Choroid plexus epithelial cell (primary cell): ENCODE data around the gene PLCG2.
"Not testable (repeated sequence)": the region's sequence is repeated elsewhere in the genome, so short reads cannot be mapped to it uniquely, and the experiment has no call there.

Experiments used
- DNase-seq: peaks from one replicate; pipeline ENCODE4 v3.0.0-alpha.2; 2010; ENCODE audit warnings: low read depth
- H3K4me3 ChIP-seq: 2 replicates; pipeline ENCODE4 v1.5.1; 2011; ENCODE audit warnings: low read depth, mild to moderate bottlenecking, control low read depth, low read length, moderate library complexity
- TF ChIP-seq, protein P1 (sequence below): conservative IDR thresholded peaks from 2 replicates; pipeline ENCODE4 v1.5.1; 2011; ENCODE audit warnings: low read depth, mild to moderate bottlenecking, control low read depth, inconsistent platforms, low read length, moderate library complexity

PLCG2 gene

DNA sequence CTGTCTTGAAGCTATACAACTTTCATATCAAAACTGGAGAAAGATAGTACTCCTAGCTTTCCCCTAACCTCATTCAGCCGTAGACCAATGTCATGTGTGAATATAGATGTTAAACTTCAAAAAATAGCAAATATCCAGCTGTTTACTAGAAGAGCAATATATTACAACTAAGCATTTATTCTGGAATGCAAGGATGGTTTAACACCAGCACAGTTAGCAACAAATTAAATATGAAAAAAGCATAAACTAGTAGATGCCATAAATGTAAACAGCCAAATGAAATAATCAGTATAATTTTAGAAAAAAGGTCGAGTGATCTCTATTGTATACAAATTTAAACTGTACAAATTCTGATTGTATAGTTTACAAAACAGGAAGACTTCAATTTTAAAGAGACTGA is 172.5 kb downstream of the PLCG2 start:
- TF ChIP-seq, protein P1, sequence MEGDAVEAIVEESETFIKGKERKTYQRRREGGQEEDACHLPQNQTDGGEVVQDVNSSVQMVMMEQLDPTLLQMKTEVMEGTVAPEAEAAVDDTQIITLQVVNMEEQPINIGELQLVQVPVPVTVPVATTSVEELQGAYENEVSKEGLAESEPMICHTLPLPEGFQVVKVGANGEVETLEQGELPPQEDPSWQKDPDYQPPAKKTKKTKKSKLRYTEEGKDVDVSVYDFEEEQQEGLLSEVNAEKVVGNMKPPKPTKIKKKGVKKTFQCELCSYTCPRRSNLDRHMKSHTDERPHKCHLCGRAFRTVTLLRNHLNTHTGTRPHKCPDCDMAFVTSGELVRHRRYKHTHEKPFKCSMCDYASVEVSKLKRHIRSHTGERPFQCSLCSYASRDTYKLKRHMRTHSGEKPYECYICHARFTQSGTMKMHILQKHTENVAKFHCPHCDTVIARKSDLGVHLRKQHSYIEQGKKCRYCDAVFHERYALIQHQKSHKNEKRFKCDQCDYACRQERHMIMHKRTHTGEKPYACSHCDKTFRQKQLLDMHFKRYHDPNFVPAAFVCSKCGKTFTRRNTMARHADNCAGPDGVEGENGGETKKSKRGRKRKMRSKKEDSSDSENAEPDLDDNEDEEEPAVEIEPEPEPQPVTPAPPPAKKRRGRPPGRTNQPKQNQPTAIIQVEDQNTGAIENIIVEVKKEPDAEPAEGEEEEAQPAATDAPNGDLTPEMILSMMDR: no peak
- H3K4me3 ChIP-seq: no peak overlapping the region
- DNase-seq: no peak

DNA sequence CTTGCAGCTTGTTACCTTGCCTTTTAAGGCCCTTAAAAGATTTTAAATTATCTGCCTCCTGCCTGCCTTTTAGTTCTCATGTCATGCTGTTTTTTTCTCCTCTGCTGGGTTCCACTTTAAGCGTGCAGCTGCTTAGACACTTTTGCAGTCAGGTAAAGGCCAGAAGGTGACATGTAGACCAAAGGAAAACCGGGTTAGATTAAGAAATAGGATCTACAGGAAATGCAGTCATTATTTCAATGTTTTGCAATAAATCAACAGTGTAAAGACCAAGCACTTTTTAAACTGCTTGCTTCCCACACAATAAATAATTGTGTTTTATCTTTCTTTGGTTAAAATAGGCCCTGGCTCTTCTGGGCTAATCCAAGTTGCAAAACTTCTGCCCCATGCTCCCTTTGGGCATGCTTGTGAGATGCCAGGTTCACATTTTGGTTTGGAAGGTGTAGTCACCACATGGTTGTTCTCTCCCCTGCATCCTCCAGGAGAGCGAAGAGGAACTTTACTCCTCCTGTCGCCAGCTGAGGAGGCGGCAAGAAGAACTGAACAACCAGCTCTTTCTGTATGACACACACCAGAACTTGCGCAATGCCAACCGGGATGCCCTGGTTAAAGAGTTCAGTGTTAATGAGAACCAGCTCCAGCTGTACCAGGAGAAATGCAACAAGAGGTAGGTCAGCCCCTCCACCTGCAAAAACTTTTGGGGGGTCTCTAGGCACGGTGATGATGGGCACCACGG is 177.3 kb downstream of the PLCG2 start:
- H3K4me3 ChIP-seq: no peak overlapping the region
- TF ChIP-seq, protein P1: no peak
- peak; percentile 21 for DNase-seq

DNA sequence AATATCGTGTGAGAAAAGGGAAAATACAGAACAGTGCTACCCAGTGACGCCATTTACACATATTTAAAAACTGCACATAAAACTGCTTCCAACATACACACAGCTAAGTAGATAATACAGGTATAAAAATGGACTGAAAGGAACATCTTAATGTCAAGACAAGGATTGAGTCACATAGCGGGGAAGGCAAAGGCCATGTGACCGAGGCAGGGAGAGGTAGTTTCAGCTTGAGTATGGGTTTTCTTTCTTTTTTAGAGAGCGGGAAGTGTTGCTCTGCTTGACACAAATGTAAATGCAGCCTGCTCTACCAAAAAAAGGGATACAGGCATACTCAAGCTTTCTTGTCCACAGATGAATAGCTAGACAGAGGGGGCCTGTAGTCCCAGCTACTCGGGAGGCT is 185.7 kb downstream of the PLCG2 start:
- no peak for DNase-seq
- H3K4me3 ChIP-seq: no peak overlapping the region
- TF ChIP-seq, protein P1: no peak

DNA sequence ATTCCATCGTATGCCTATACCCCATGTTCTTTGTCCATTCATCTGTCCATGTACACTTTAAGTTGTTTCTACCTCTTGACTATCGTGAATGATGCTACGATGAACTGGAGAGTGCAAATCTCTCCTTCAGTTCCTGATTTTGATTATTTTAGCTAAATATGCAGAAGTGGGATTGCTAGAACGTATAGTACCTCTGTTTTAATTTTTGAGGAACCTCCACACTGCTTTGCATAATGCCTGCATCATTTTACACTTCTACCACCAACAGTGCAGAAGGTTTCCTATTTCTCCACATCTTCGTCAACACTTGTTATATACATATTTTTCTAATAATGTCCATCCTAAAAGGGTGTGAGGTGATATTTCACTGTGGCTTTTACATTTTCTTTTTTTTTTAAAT is 188.3 kb downstream of the PLCG2 start:
- no peak for DNase-seq
- TF ChIP-seq, protein P1: no peak
- H3K4me3 ChIP-seq: no peak overlapping the region

DNA sequence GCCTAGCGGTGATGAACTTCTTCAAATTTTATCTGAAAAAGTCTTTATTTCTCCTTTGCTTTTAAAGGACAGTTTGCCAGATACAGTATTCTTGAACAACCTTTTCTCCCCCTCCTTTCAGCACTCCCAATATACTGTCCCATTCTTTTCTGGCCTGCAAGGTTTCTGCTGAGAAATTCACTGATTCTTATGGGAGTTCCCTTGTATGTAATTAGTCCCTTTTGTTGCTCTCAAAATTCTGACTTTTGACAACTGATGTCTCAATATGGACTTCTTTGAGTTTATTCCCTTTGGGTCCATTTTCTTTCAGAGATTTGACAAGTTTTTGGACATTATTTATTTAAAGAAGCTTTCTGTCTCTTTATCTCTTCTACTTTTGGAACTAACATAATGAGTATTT is 192.8 kb downstream of the PLCG2 start:
- DNase-seq: no peak
- H3K4me3 ChIP-seq: no peak overlapping the region
- TF ChIP-seq, protein P1: no peak

DNA sequence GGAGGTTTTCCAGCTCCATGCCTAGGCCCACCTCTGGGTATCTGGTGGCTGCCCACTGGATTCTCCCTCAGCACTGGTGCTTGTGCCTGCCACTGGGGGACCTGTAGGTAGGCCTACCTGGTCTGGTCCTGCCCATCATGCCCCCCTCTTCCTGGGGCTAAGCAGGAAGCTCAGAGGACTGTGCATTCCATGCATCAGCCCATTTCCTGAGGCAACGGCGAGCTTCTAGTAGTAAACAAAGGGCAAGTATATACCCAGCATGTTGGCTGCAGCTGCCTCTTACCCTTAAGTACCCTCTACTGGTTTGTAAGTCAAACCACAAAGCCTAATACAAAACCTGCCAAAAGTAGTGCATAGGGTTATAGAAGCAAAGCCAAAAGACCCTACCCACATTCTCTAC is 194.6 kb downstream of the PLCG2 start:
- H3K4me3 ChIP-seq: no peak overlapping the region
- DNase-seq: no peak
- TF ChIP-seq, protein P1: no peak

- no peak for DNase-seq
- TF ChIP-seq, protein P1: no peak
- H3K4me3 ChIP-seq: no peak overlapping the region
These were observed 196.5 kb downstream of the PLCG2 start for GRCh38 chr16:81975637-81976036.

DNA sequence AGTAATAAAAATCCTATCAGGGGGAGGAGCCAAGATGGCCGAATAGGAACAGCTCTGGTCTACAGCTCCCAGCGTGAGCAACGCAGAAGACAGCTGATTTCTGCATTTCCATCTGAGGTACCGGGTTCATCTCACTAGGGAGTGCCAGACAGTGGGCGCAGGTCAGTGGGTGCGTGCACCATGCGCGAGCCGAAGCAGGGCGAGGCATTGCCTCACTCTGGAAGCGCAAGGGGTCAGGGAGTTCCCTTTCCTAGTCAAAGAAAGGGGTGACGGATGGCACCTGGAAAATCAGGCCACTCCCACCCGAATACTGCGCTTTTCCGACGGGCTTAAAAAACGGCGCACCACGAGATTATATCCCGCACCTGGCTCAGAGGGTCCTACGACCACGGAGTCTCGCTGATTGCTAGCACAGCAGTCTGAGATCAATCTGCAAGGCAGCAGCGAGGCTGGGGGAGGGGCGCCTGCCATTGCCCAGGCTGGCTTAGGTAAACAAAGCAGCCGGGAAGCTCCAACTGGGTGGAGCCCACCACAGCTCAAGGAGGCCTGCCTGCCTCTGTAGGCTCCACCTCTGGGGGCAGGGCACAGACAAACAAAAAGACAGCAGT is 198.3 kb downstream of the PLCG2 start:
- DNase-seq: not testable (repeated sequence)

More for the DNA sequence above, 198.3 kb downstream of the PLCG2 start:
- not testable (repeated sequence) for H3K4me3 ChIP-seq
